Measurements from ENCODE around the gene RC3H1.
A peak's percentile ranks its signal among the peaks of the same experiment; 100 is the strongest.

Gene RC3H1

GRCh38 chr1:174023440-174023839, 1.3 kb upstream of the RC3H1 start:
- H3K4me1 ChIP-seq (ENCODE audit: insufficient read depth, low read length) = peaks cover 24% of the 10 kb centered on the region
- H3K27ac ChIP-seq (ENCODE audit: low read depth, low read length) = peak overlapping the region; percentile 23; the same call in 1 of the 2 replicates
- peak overlapping the region; percentile 89; the same call in 1 of the 2 replicates for H3K9ac ChIP-seq (ENCODE audit: low read depth, low read length)

DNA sequence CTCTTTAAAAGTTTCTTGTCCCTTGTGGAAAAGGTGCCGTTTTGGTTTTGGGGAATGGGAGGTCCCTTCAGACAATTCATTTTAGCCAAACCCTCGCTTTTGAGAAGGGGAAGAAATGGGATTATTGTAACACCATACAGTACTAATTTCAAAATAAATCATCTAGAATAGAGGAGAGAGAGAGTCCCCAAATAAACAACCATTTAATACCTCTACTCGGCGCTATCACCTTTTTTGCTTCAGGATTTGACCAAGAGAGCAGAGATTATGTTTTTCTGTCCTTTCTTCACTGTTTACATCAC, 770 bp upstream of the RC3H1 start:
- Histone ChIP-seq H3K9ac (ENCODE audit: low read depth, low read length) (peak overlapping the region; percentile 89), H3K36me3 (ENCODE audit: insufficient read depth, low read length) (peaks cover 5% of the 10 kb centered on the region), H3K27me3 (ENCODE audit: insufficient read depth, low read length) (peaks cover under 1% of the 10 kb centered on the region), H3K4me1 (ENCODE audit: insufficient read depth, low read length) (peaks cover 24% of the 10 kb centered on the region), H3K9me3 (ENCODE audit: insufficient read depth, low read depth, low read length) (no peaks in the 10 kb centered on the region), H3K4me3 (ENCODE audit: low read length) (peak overlapping the region; percentile 84), H3K27ac (ENCODE audit: low read depth, low read length) (peak overlapping the region; percentile 76)
- 42% methylated on average over 3 of the region's 4 CpGs for WGBS

More at GRCh38 chr1:174023440-174023839, 1.3 kb upstream of the RC3H1 start:
- WGBS = 14% methylated on average over 2 of the region's 3 CpGs
- H3K36me3 ChIP-seq (ENCODE audit: insufficient read depth, low read length) = peaks cover 5% of the 10 kb centered on the region
- H3K4me3 ChIP-seq (ENCODE audit: low read length) = peak overlapping the region; percentile 84; the same call in 1 of the 2 replicates
- no peaks in the 10 kb centered on the region for H3K9me3 ChIP-seq (ENCODE audit: insufficient read depth, low read depth, low read length)
- peaks cover 6% of the 10 kb centered on the region for H3K27me3 ChIP-seq (ENCODE audit: insufficient read depth, low read length)

DNA sequence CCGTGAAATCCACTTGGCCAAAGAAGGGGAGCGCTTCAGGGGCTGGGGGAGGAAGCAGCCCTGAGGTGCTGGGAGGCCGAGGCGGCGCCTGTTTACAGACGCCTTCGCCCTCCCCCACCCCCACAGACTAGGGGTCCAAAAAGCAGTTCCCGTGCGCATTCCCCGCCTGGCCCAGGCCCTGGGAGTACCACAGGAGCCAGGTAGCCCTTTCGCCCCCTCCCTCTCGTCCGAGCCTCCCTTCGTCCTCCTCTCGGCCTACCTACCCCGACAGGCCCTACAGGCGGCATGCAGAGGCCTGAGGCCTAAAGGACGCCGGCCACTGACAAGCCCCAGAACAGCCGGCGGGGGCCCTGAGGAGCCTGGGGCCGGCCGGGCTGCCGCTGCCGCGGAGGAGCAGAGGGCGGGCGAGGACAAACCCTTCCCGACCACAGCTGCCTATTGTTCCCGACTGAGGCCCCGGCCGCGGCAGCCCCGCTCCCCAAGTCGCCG, 522 bp downstream of the RC3H1 start:
- Histone ChIP-seq H3K9me3 (ENCODE audit: insufficient read depth, low read depth, low read length) (no peaks in the 10 kb centered on the region), H3K9ac (ENCODE audit: low read depth, low read length) (peak overlapping the region; percentile 95), H3K27me3 (ENCODE audit: insufficient read depth, low read length) (no peaks in the 10 kb centered on the region), H3K27ac (ENCODE audit: low read depth, low read length) (peak overlapping the region; percentile 76), H3K4me1 (ENCODE audit: insufficient read depth, low read length) (peaks cover 24% of the 10 kb centered on the region), H3K36me3 (ENCODE audit: insufficient read depth, low read length) (peaks cover 5% of the 10 kb centered on the region), H3K4me3 (ENCODE audit: low read length) (peak overlapping the region; percentile 84)
- 0% methylated on average over 36 of the region's 36 CpGs for WGBS

DNA sequence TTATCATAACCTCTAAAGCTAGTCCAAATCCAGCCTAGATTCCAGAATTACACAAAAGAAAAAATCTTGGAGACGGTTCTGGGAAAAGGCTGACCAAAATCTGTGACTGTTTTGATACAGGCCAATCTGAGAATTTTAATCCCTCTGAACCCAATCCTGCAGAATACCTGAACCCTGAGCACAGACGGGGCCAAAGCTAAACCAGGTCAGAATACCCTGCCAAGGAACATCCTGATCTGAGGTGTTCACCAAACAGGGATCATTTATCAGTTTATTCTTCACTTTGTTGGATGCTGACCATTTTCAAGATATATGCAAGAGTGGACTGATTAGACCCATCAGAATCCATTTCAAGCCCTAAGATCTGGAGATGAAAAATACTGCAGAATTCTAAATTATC, 3.6 kb downstream of the RC3H1 start:
- WGBS = 88% methylated on average over 2 of the region's 2 CpGs
- Histone ChIP-seq H3K9me3 (ENCODE audit: insufficient read depth, low read depth, low read length) (no peaks in the 10 kb centered on the region), H3K9ac (ENCODE audit: low read depth, low read length) (no peak overlapping the region), H3K27ac (ENCODE audit: low read depth, low read length) (no peak overlapping the region), H3K27me3 (ENCODE audit: insufficient read depth, low read length) (no peaks in the 10 kb centered on the region), H3K36me3 (ENCODE audit: insufficient read depth, low read length) (peaks cover 5% of the 10 kb centered on the region), H3K4me3 (ENCODE audit: low read length) (no peak overlapping the region), H3K4me1 (ENCODE audit: insufficient read depth, low read length) (peaks cover 20% of the 10 kb centered on the region)

GRCh38 chr1:174017231-174017970, 4.8 kb downstream of the RC3H1 start:
- H3K4me3 ChIP-seq (ENCODE audit: low read length) = no peak overlapping the region
- WGBS = 81% methylated on average over 2 of the region's 2 CpGs
- no peak overlapping the region for H3K27ac ChIP-seq (ENCODE audit: low read depth, low read length)
- H3K36me3 ChIP-seq (ENCODE audit: insufficient read depth, low read length) = peaks cover 5% of the 10 kb centered on the region
- H3K27me3 ChIP-seq (ENCODE audit: insufficient read depth, low read length) = no peaks in the 10 kb centered on the region
- no peak overlapping the region for H3K9ac ChIP-seq (ENCODE audit: low read depth, low read length)
- no peaks in the 10 kb centered on the region for H3K9me3 ChIP-seq (ENCODE audit: insufficient read depth, low read depth, low read length)
- H3K4me1 ChIP-seq (ENCODE audit: insufficient read depth, low read length) = peaks cover 13% of the 10 kb centered on the region

GRCh38 chr1:174013864-174014418, 8.2 kb downstream of the RC3H1 start:
- Histone ChIP-seq H3K27ac (ENCODE audit: low read depth, low read length) (no peak overlapping the region), H3K4me1 (ENCODE audit: insufficient read depth, low read length) (no peaks in the 10 kb centered on the region), H3K9me3 (ENCODE audit: insufficient read depth, low read depth, low read length) (no peaks in the 10 kb centered on the region), H3K4me3 (ENCODE audit: low read length) (no peak overlapping the region), H3K9ac (ENCODE audit: low read depth, low read length) (no peak overlapping the region), H3K36me3 (ENCODE audit: insufficient read depth, low read length) (no peaks in the 10 kb centered on the region), H3K27me3 (ENCODE audit: insufficient read depth, low read length) (no peaks in the 10 kb centered on the region)
- WGBS = 100% methylated on average over 2 of the region's 3 CpGs

DNA sequence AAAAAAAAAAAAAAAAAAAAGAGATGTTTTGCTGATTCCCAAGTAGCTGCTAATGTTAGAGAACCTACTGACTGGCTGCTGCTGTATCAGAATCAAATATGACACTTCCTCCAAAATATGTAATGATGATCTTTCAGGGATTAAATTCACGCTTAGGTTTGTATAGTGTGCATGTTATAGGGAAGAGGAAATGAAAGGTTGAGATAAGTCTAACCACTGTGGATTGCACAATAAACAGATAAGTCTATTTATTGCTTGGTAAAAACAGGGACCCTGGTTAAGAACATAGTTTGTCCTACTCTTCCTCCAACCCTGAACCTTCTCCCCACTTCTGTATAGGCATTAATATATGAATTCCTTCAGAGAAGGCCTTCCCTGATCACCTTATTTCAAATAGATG, 13.2 kb downstream of the RC3H1 start:
- Histone ChIP-seq H3K9ac (ENCODE audit: low read depth, low read length) (no peak overlapping the region), H3K4me3 (ENCODE audit: low read length) (no peak overlapping the region), H3K27me3 (ENCODE audit: insufficient read depth, low read length) (no peaks in the 10 kb centered on the region), H3K27ac (ENCODE audit: low read depth, low read length) (no peak overlapping the region), H3K4me1 (ENCODE audit: insufficient read depth, low read length) (no peaks in the 10 kb centered on the region), H3K36me3 (ENCODE audit: insufficient read depth, low read length) (no peaks in the 10 kb centered on the region; the same call in 1 of the 2 replicates), H3K9me3 (ENCODE audit: insufficient read depth, low read depth, low read length) (no peaks in the 10 kb centered on the region)
- WGBS = 73% methylated on average over 1 of the region's 1 CpG

DNA sequence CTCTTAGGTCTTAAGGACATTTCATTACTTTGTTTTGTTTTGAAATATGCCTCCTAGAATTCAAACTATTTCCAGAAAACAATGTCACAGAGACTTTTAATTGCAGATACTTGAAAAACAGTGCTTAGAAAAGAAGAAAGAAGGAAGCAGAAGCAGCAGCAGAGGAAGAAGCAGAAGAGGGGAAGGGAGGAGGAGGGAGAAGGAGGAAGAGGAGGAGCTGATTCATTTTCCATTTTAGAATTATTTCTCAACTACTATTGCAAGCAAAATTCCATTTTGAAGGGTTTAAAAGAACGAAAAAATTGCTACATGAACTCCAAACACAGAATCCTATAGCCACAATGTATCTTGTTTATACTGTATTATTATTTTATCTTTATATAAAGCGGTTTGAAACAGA, 13.9 kb downstream of the RC3H1 start:
- Histone ChIP-seq H3K9me3 (ENCODE audit: insufficient read depth, low read depth, low read length) (no peaks in the 10 kb centered on the region), H3K9ac (ENCODE audit: low read depth, low read length) (no peak overlapping the region), H3K4me1 (ENCODE audit: insufficient read depth, low read length) (no peaks in the 10 kb centered on the region), H3K27ac (ENCODE audit: low read depth, low read length) (no peak overlapping the region), H3K27me3 (ENCODE audit: insufficient read depth, low read length) (no peaks in the 10 kb centered on the region), H3K36me3 (ENCODE audit: insufficient read depth, low read length) (no peaks in the 10 kb centered on the region; the same call in 1 of the 2 replicates), H3K4me3 (ENCODE audit: low read length) (no peak overlapping the region)
- 100% methylated on average over 1 of the region's 2 CpGs for WGBS

GRCh38 chr1:174007851-174008250, 14.3 kb downstream of the RC3H1 start:
- no peaks in the 10 kb centered on the region for H3K4me1 ChIP-seq (ENCODE audit: insufficient read depth, low read length)
- no peaks in the 10 kb centered on the region for H3K9me3 ChIP-seq (ENCODE audit: insufficient read depth, low read depth, low read length)
- H3K27ac ChIP-seq (ENCODE audit: low read depth, low read length) = no peak overlapping the region
- no peak overlapping the region for H3K4me3 ChIP-seq (ENCODE audit: low read length)
- no peak overlapping the region for H3K9ac ChIP-seq (ENCODE audit: low read depth, low read length)
- H3K36me3 ChIP-seq (ENCODE audit: insufficient read depth, low read length) = no peaks in the 10 kb centered on the region; the same call in 1 of the 2 replicates
- H3K27me3 ChIP-seq (ENCODE audit: insufficient read depth, low read length) = no peaks in the 10 kb centered on the region

- Histone ChIP-seq H3K36me3 (ENCODE audit: insufficient read depth, low read length) (no peaks in the 10 kb centered on the region; the same call in 1 of the 2 replicates), H3K27me3 (ENCODE audit: insufficient read depth, low read length) (no peaks in the 10 kb centered on the region), H3K9me3 (ENCODE audit: insufficient read depth, low read depth, low read length) (no peaks in the 10 kb centered on the region), H3K27ac (ENCODE audit: low read depth, low read length) (no peak overlapping the region), H3K4me3 (ENCODE audit: low read length) (no peak overlapping the region), H3K9ac (ENCODE audit: low read depth, low read length) (no peak overlapping the region), H3K4me1 (ENCODE audit: insufficient read depth, low read length) (0 out of 2 replicates have a peak, but pooled peaks cover 3% of the 10 kb centered on the region)
- no CpG with 5 or more reads among the region's 2 CpGs for WGBS
Measured at GRCh38 chr1:174005032-174005431, 17.1 kb downstream of the RC3H1 start.

GRCh38 chr1:174003867-174004266, 18.3 kb downstream of the RC3H1 start:
- Histone ChIP-seq H3K36me3 (ENCODE audit: insufficient read depth, low read length) (no peaks in the 10 kb centered on the region; the same call in 1 of the 2 replicates), H3K27me3 (ENCODE audit: insufficient read depth, low read length) (no peaks in the 10 kb centered on the region), H3K4me1 (ENCODE audit: insufficient read depth, low read length) (0 out of 2 replicates have a peak, but pooled peaks cover 3% of the 10 kb centered on the region), H3K4me3 (ENCODE audit: low read length) (no peak overlapping the region), H3K9ac (ENCODE audit: low read depth, low read length) (no peak overlapping the region), H3K9me3 (ENCODE audit: insufficient read depth, low read depth, low read length) (no peaks in the 10 kb centered on the region), H3K27ac (ENCODE audit: low read depth, low read length) (no peak overlapping the region)
- WGBS = 97% methylated on average over 4 of the region's 4 CpGs
